ENCODE measurements around the gene MOB3A. TPM values are rescaled to one million over a fixed set of nuclear protein-coding genes. Genes with fewer than 3 reads are reported as not detected.
A peak's percentile ranks its signal among the peaks of the same experiment; 100 is the strongest.

MOB3A gene
- total and polyA plus RNA-seq, 8 donors, result 9.9 to 181 (median 25.9) TPM

GRCh38 chr19:2081873-2082810, 14.0 kb downstream of the MOB3A start:
- Histone ChIP-seq H3K9me3 (no peaks in the 10 kb centered on the region), H3K27me3 (no peaks in the 10 kb centered on the region), H3K27ac (peak overlapping the region; percentile 28 to 100 (median 74)), H3K4me1 (peaks cover 14 to 74% (median 37%) of the 10 kb centered on the region in 4 donors), H3K4me3 (peak overlapping the region; percentile 4 to 44 (median 40)), H3K36me3 (peaks cover 38 to 78% (median 77%) of the 10 kb centered on the region in 4 donors)
- WGBS, 5 donors, result 76 to 84% (median 82%) methylated on average over 17 to 30 of the region's 30 CpGs
- intact Hi-C loops (cut with DNase I; ENCODE audit: low total_unique reads), result no loop called here
- no peak for TF ChIP-seq CTCF (IDR thresholded peaks at IDR 0.05)
- DNase-seq, result peak; percentile 50 to 51

GRCh38 chr19:2080336-2080988, 15.7 kb downstream of the MOB3A start:
- TF ChIP-seq EP300 (IDR thresholded peaks at IDR 0.05) (no peak), POLR2AphosphoS5 (IDR thresholded peaks at IDR 0.05) (no peak), POLR2A (IDR thresholded peaks at IDR 0.05) (no peak)
- peak overlapping the region in 2 of 5 donors; percentile 33 to 74 for H3K27ac ChIP-seq
- no peak overlapping the region for H3K4me3 ChIP-seq
- peaks cover 6 to 61% (median 22%) of the 10 kb centered on the region in 4 donors for H3K4me1 ChIP-seq
- WGBS, 5 donors, result 72 to 80% (median 77%) methylated on average over 22 to 23 of the region's 23 CpGs
- H3K9me3 ChIP-seq, result no peaks in the 10 kb centered on the region
- intact Hi-C loops (cut with DNase I; ENCODE audit: low total_unique reads), result no loop called here
- no peaks in the 10 kb centered on the region for H3K27me3 ChIP-seq
- H3K36me3 ChIP-seq, result peaks cover 55 to 95% (median 94%) of the 10 kb centered on the region in 4 donors
- no peak for DNase-seq

- no peaks in the 10 kb centered on the region for H3K9me3 ChIP-seq
- no peak for DNase-seq
- peak overlapping the region in 2 of 5 donors; percentile 9 to 17 for H3K27ac ChIP-seq
- WGBS, 5 donors, result 83 to 92% (median 89%) methylated on average over 18 to 23 of the region's 23 CpGs
- H3K36me3 ChIP-seq, result peaks cover 61 to 98% (median 95%) of the 10 kb centered on the region in 4 donors
- TF ChIP-seq CTCF (IDR thresholded peaks at IDR 0.05), result no peak
- no peak overlapping the region for H3K4me3 ChIP-seq
- peaks cover 4 to 63% (median 20%) of the 10 kb centered on the region in 4 donors for H3K4me1 ChIP-seq
- H3K27me3 ChIP-seq, result no peaks in the 10 kb centered on the region
- intact Hi-C loops (cut with DNase I; ENCODE audit: low total_unique reads), result loop anchor here (10.0 kb wide), 1 partner anchor 145 kb away; no protein-coding TSS in a partner anchor
These were observed 16.2 kb downstream of the MOB3A start for GRCh38 chr19:2079865-2080301.

- intact Hi-C loops (cut with DNase I; ENCODE audit: low total_unique reads), result loop anchor here (10.0 kb wide), 1 partner anchor 144 kb away; no protein-coding TSS in a partner anchor
- peaks cover 4 to 62% (median 18%) of the 10 kb centered on the region in 4 donors for H3K4me1 ChIP-seq
- WGBS, 5 donors, result 90 to 96% (median 94%) methylated on average over 26 to 32 of the region's 32 CpGs
- peaks cover 62 to 100% (median 95%) of the 10 kb centered on the region in 4 donors for H3K36me3 ChIP-seq
- H3K9me3 ChIP-seq, result no peaks in the 10 kb centered on the region
- H3K4me3 ChIP-seq, result no peak overlapping the region
- H3K27me3 ChIP-seq, result no peaks in the 10 kb centered on the region
- H3K27ac ChIP-seq, result peak overlapping the region in 1 of 5 donors; percentile 9
- TF ChIP-seq POLR2AphosphoS5 (IDR thresholded peaks at IDR 0.05), result no peak
- TF ChIP-seq POLR2A (IDR thresholded peaks at IDR 0.05), result no peak
- TF ChIP-seq CTCF (IDR thresholded peaks at IDR 0.05), result no peak
- TF ChIP-seq EP300 (IDR thresholded peaks at IDR 0.05), result no peak
- no peak for DNase-seq
These were observed 16.9 kb downstream of the MOB3A start for GRCh38 chr19:2079076-2079864.

Measured in stomach (tissue), 9 donors.